MM.1S (cell line): ENCODE results near the gene FAM118A.

Source experiments
- CTCF ChIP-seq: fragments of 300-600 bp; sonication (generic); IDR thresholded peaks from 2 replicates; pipeline ENCODE4 v1.5.1; 2016; ENCODE audit warnings: antibody characterized with exemption, low read length, mixed read lengths
- EZH2 ChIP-seq: fragments of 300-600 bp; sonication (generic); optimal IDR thresholded peaks from 2 replicates; pipeline ENCODE3; 2017; ENCODE audit warnings: low read depth, mild to moderate bottlenecking, antibody characterized with exemption, low read length, mixed read lengths

- TF ChIP-seq CTCF (no peak), EZH2 (no peak)
Observed at GRCh38 chr22:45303181-45303580, 6.6 kb upstream of the FAM118A start.
